GM18519 (cell line): ENCODE measurements around the gene GRK4.
"Not testable (repeated sequence)": the region's sequence is repeated elsewhere in the genome, so short reads cannot be mapped to it uniquely, and the experiment has no call there.

Experiments used
- ATAC-seq: cut with Tn5 transposase; IDR thresholded peaks from one replicate; pipeline ENCODE4 v1.9.1; 2021; ENCODE audit warnings: mild to moderate bottlenecking, moderate library complexity; ENCODE audit not compliant: unreplicated experiment, low FRiP score

The GRK4 gene

DNA sequence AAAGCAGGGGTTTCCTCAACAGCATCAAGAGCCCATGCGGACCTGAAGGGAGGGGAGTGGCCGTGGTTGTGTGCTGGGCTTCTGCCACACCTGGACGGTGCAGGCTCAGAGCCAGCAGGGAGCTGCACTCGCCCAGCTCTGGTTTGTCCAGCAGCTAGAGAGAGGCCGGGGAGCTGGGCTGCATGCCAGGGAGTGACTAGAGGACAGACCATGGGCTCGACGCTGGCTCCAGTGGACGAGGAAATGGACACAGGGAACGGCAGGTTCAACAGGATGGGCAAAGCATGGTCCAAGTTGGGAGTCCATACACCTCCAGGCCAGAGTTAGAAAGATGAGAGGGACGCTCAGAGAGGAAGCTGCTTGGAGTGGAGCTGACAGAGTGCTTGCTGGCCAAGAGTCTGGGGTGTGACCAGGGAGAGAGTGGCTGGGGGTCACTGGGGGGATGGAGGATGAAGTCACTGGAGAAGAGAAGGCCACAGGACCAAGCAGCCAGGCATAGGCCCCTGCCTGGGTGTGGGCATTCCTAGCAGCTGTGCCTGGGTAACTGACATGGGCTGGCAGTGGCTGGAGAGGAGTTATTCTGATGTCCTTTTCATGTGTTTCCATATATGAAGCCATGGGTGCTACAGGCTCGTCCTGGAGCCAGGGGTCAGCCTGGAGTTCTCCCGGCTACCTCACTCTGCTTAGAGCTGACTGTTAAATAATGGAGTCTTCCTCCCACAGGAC lies 68.1 kb downstream of the GRK4 start:
- ATAC-seq, result no peak

DNA sequence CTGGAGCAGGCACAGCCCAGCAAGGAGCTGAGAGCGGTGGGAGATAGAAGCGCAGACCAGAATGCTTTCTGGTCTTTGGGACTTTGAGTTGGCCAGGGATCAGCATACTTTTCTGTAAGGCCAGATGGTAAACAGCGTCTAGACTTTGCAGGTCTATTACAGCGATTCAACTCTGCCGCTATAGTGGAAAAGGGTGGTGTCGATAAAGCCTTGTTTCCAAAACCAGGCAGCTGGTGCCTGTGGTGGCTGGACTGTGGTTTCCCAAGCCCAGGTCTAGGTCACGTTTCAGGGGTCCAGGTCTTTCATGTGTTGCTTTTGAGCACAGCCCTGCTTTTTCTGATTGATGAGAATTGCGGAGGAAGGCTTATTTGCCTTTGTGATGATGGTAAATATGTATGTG lies 70.9 kb downstream of the GRK4 start:
- no peak for ATAC-seq

DNA sequence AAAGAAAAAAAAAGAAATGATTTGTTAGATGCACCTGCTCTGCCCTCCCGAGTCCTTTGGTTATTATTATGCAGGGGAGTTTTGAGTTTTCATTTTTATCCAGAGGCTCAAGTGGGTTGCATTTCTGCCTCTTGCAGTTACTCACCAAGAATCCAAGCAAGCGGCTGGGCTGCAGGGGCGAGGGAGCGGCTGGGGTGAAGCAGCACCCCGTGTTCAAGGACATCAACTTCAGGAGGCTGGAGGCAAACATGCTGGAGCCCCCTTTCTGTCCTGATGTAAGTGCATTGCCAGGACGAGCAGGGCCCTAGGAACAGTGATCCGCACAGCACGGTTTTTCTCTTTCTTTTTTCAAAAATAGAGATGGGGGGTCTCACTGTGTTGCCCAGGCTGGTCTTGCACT lies 71.9 kb downstream of the GRK4 start:
- ATAC-seq, result no peak

DNA sequence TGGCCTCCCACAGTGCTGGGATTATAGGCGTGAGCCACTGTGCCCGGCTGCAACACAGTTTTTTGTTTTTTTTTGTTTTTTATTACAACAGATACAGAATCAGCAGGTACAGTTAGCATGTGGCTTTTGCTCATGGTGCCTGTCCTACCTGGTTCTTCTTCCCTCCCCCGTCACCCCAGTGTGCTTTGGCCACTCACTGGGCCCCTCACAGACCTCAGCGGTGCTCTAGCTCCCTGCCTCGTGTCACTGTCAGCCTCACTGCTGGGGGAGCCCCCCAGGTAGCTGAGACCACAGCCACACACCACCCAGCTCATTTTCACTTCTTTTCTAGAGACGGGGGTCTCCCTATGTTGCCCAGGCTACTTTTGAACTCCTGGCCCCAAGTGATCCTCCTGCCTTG lies 72.3 kb downstream of the GRK4 start:
- ATAC-seq, result no peak

DNA sequence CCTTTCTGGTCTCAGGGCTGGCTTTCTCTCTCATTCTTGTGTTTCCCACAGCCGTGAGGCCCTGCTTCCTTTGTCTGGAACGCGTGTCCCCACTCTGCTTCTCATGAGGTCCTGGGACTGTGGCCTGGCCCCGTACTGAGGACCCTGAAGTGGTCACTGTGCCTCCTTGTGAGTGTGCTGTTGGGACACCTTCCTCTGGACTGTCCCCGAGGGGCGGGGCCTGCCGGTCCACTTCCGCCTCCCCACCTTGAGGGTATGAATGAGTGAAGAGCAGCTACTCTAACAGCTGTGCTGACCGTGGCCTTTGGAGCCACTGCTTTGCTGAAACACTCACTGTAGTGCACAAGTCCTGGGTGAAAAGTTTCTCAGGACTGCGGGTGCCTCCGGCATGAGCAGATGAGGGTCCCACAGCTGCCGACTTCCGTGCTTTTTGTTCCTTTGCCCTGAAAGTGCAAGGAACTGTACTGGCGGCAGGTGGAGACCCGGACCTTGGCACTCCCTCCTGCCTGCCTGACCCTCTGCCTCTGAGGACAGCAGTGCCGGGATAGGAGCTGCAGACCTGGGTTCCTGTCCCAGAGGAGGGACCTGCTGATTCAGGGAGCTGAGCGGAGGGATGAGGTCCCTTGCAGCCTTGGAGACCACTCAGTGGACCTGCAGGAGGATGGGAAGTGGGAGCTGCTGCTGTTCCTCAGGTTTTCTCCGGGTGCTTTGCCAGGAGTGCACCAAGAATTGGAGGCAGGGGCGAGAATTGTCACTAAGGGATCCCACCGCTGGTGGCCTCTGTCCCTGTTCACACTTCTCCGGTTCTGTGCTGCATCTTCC lies 73.0 kb downstream of the GRK4 start:
- ATAC-seq, result no peak

DNA sequence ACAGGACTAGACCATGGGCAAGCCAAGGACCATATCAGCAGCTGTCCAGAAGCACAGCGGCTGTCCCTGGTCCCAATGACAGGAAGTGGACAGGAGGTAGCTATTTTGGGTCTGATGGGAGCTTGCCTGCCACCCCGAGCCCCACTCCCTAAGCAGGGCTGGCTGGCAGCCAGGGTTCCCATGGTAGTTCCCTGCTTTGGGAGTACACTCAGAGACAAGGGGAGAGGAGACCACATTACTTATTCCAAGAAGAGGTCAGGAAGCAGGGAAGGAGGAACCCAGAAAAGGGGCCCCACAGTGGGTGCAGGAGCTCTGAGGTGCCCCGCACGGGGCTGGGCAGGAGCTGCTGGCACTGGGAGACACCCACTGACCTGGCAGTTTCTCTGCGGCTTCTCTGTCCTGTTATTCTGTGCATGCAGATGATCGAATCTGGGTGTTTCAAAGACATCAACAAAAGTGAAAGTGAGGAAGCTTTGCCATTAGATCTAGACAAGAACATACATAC lies 74.6 kb downstream of the GRK4 start:
- ATAC-seq, result no peak

DNA sequence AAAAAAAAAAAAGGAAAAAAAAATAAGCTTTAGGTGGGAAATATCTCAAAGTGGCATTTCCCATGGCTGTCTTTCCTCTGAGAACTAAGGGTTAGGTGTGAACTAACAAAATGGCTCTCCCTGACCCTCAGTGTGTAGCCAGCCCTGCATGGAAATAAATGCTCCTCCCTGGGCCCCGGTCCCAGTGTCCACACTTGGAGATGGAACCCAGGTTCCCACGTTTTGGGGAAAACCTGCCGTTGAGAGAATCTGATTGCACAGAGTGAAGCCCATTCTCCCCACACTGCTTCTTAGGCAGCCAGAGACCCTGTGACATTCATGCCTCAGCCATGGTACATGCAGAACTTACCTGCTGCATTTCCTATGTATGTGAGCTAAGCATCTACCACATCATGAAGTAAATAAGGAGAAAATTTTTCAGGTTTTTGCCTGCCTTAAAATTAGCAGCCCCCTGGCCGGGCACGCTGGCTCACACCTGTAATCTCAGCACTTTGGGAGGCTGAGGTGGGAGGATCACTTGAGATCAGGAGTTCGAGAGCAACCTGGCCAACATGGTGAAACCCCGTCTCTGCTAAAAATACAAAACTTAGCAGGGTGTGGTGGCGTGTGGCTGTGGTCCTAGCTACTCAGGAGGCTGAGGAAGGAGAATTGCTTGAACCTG lies 76.5 kb downstream of the GRK4 start:
- ATAC-seq, result no peak

DNA sequence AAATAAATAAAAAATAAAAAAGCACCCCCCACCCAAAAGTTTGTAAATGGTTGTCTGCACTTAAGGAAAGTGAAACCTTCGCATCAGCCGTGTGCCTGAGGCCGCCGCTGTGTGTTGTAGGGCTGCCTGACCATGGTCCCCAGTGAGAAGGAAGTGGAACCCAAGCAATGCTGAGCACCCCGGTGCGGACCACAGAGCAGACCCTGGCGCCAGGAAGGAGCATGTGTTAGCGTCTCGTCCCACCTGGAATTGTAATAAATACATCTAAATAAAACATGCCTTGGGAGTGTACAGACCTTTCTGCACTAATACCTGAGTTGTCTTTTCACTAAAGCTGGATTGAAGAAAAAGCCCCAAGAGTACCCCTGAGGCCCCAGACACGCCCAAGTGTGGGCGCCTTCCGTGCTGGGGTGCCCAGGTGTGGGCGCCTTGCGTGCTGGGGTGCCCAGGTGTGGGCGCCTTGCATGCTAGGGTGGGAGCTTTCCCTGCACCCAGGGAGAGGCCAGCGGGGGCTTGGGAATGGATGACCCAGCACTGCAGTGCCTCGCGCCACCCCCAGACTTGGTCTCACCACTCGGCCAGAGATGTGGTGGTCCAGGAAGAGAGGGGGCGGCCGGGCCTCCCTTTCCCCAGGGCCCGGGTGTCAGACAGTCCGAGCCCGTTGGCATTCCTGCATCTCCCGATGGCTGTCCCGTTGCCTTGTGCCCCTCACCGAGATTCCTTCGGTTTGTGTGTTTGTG lies 77.3 kb downstream of the GRK4 start:
- ATAC-seq, result peak; percentile 33

DNA sequence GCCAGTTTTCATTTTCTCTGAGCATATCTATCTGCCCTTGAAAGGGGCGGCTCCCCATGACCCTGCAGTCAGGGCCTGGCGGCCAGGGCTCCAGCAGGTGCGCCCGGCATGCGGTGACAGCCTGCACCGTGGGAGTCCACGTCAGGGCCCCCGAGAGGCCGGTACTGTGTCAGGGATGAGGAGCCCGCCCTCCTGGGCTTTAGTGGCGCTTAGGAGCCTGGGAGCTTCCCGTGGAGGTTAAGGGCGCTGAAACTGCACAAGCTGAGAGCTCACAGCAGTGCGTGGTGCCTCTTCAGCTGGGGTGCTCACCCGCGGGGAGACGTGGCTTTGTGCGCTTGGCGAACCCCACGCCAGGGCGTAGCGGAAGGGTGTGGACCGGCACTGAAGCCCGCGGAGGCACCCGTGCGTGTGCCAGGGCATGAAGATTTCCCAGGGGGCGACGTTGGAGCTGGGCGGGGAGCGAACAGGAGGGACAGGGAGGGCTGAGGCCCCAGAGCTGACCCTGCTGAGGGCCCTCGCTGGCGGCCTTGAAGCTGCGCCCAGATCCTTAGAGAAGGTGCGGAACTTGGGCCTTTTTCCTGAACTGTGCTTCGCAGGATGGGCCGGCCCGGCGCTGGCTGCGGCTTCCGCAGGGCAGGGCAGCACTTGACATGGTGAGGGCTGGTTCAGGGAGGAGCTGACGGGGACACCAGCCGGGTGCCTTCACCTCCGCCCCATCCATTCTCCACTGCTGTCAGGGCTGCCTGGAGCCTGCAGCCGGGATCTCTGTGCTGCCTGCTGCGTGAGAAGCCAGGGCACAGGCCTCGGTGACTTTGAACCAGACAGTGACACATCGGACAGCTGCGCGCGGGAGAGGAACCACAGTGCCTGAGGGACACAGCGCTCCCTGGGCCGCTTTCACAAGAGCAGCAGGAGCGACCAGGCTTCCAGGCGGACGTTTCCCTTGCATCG lies 78.1 kb downstream of the GRK4 start:
- no peak for ATAC-seq

DNA sequence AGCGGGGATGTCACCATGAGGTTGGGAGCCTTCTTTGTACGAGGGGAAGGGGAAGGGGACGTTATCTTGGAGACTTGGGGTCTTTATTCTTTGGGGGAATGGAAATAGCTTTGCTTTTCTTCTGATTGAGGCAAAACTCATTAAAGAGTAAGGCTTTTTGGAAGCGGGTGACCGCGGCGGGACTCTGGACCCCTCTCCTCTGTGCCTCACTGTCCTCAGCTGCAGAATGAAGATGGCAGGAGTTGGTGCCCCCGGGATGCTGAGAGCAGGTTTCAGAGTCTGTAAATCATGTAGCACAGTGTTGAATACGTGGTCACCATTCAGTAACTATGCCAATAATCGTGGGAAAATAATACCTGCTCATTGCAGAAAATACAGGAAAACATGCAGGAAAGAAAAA lies 78.9 kb downstream of the GRK4 start:
- ATAC-seq, result no peak

DNA sequence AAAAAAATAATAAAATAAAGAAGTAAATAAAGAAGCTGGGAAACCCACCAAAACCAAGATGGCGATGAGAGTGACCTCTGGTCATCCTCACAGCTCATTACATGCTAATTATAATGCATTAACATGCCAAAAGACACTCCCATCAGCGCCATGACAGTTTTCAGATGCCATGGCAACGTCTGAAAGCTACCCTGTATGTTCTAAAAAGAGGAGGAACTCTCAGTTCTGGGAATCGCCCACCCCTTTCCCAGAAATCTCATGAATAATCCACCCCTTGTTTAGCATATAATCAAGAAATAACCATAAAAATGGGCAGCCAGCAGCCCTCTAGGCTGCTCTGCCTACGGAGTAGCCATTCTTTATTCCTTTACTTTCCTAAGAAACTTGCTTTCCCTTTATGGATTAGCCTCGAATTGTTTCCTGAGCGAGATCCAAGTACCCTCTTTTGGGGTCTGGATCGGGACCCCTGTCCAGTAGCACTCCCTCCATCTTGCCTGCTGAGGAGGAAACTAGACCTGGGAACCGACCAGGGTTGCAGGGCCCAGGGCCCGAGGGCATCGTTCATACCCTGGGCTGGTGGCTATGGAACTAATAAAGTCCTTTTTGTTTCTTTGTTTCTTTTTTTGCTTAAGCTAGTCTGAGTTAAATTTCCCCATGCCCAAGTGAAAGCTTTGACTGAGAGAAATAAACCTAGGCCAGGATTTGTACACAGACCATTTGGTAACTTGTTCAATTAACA lies 80.1 kb downstream of the GRK4 start:
- no peak for ATAC-seq

DNA sequence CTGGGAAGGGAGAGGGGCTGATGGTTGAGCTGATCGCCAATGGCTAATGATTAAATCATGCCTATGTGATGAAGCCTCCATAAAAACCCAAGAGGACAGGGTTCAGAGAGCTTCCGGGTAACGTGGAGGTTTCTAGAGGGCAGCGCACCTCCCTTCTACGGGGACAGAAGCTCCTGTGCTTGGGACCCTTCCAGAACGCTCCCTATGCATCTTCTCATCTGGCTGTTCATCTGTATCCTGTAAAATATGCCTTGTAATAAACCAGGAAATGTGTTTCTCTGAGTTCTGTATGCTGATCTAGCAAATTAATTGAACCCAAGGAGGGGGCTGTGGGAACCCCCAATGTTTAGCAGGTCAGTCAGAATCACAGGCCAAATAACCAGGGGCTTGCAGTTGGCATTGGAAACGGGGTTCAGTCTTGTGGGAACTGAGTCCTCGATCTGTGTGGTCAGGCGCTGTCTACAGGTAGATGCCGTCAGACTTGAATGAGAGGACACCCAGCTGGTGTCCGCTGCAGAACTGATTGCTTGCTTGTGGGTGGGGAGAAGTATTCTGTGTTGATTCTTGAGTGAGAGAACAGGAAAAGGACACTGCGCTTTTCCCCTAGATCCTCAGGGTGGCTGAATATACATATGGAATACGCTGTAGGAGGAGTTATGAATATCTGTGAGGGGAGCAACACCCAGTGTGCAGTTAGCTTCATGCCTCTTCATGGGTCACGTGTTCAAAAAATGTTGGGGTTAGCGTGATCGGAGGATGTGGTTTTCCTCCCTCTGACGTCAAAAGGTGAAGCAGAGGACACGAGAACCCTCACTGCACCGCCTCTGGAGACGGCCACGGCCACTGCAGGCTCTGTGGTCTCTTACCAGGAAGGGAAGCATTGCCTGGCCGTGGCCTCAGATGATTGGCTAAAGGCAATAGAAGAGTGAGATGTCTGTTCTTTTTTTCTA lies 81.8 kb downstream of the GRK4 start:
- no peak for ATAC-seq

DNA sequence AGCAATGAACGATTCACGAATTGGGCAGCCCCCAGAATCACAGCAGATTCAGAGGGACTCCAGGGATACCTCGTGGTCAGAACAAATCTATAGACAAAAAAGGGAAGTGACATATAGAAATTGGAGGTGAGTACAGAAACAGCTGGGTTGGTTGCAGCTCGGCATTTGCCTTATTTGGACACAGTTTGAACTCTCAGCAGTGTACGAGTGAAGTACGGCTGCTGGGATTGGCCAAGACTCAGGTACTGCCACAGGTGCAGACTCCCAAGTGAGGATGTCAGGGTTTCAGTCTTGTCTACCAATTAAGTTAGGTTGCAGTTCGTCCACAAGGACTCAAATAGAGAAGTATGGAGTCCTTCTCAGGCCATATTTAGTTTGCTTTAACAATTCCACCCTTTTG lies 82.8 kb downstream of the GRK4 start:
- no peak for ATAC-seq

DNA sequence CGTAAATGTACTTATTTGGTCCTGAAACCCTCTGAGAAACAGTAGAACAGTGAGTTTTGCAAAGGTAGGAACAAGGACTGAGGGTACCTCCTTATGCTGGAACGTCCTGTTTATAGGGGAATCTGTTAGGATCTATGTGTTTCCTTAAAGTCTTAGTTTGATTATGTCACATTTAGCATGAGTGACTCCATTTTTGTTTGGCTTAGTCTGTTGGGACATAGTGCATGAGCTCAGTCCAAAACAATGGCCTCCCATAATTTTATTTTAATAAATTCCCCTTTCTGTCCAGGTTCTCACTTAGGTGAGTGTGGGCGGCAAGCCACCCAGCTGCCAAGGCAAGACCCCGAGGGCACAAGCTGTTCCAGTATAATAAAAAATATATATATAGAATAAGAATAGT lies 83.3 kb downstream of the GRK4 start:
- ATAC-seq, result no peak

DNA sequence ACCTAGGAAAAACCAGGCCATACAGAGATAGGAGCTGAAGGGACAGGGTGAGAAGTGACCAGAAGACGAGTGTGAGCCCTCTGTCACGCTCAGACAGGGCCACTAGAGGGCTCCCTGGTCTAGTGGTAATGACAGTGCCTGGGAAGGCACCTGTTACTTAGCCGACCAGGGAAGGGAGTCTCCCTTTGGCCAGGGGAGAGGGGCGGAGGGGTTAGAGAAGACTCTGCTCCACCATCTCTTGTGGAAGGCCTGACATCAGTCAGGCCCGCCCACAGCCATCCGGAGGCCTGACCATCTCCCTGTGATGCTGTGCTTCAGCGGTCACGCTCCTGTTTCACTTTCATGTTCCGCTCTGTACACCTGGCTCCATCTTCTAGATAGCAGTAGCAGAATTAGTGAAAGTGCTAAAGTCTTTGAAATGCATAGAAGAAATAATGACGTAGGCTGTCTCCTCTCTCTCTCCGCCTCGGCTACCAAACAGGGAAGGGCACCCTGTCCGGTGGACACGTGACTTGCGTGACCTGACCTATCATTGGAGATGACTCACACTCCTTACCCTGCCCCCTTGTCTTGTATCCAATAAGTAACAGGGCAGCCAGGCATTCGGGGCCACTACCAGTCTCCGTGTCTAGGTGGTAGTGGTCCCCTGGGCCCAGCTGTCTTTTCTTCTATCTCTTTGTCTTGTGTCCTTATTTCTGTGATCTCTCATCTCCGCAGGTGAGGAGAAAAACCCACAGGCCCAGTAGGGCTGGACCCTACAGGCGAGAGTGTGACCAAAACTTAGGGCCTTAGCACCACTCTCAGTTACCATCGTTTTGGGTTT lies 84.3 kb downstream of the GRK4 start:
- ATAC-seq, result peak; percentile 52

DNA sequence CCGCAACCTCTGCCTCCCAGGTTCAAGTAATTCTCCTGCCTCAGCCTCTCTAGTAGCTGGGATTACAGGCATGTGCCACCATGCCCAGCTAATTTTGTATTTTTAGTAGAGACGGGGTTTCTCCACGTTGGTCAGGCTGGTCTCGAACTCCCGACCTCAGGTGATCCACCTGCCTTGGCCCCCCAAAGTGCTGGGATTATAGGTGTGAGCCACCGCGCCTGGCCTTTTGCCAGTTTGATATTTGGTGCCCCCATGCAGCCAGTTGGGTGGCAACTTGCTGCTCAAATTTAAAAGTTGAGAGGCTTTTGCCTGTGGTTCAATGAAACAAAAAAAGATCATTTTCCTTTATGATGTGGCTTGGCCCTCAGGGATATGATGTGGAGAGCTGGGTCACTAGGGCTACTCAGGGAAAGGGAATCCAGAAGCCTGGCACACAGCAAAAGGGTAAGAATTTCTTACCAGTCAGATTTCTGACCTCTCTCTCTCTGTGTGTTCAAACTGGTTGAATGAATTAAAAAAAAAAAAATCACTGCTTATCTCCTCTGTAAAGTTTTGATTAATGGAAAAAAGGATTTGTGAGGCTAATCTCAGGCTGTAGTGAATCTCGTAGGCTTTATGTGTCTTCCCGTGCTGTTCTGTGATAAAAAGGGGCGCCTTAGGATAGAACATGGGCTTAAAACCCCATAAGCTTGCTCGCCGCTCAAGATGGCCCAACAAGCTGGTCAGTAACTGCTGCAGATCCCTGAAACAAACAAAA lies 87.9 kb downstream of the GRK4 start:
- not testable (repeated sequence) for ATAC-seq
